ENCODE measurements around the gene ARHGEF7.

ARHGEF7 gene

DNA sequence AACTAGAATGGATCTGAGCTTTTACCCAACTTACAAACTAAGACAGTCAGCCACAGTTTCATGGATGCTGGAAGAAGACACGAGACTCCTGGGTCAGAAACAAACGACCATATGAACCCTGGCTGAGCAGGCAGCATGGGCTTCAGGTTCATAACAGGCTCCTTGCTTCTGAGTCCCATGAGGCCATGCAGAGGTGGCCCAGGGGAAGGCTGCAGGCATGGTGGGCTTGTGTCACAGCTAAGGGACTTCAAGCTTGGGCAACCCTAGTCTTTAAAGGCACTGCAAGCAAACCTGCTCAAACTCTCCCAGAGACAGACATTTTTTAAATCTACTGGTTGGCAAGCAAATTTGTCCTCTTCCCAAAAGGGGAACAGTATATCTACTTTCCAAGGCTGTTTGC, 5.1 kb upstream of the ARHGEF7 start:
- no peak overlapping the region for H2BK5ac ChIP-seq (ENCODE audit: low read depth, low read length, poor library complexity)
- H2BK12ac ChIP-seq (ENCODE audit: low read length), result no peak overlapping the region
- H3K9ac ChIP-seq (ENCODE audit: low read length), result no peak overlapping the region
- H3K27me3 ChIP-seq (ENCODE audit: insufficient read depth, low read length), result peaks cover 15% of the 10 kb centered on the region
- WGBS (ENCODE audit: extremely low coverage, insufficient coverage, insufficient read length), result no CpG with 5 or more reads among the region's 2 CpGs
- H3K36me3 ChIP-seq (ENCODE audit: control insufficient read depth in 1 of 2, insufficient read depth in 2 of 2, low read length in 2 of 2), result no peaks in the 10 kb centered on the region
- H3K79me1 ChIP-seq (ENCODE audit: low read length), result peaks cover 2% of the 10 kb centered on the region
- no peak overlapping the region for H3K4me3 ChIP-seq (ENCODE audit: low read depth, low read length)
- no peak overlapping the region for H2AFZ ChIP-seq (ENCODE audit: insufficient read depth, low read length, poor library complexity)
- H3K14ac ChIP-seq (ENCODE audit: low read length), result no peak overlapping the region
- H4K8ac ChIP-seq (ENCODE audit: low read depth, low read length), result no peak overlapping the region
- H2AK5ac ChIP-seq (ENCODE audit: low read length), result no peak overlapping the region
- DNase-seq, result no peak
- H3K9me3 ChIP-seq (ENCODE audit: insufficient read depth, low read depth, low read length), result peaks cover 6% of the 10 kb centered on the region
- no peak overlapping the region for H3K27ac ChIP-seq (ENCODE audit: low read depth, low read length)
- H3K4me2 ChIP-seq (ENCODE audit: low read length), result no peak overlapping the region
- no peaks in the 10 kb centered on the region for H3K4me1 ChIP-seq (ENCODE audit: control insufficient read depth in 1 of 2, insufficient read depth in 2 of 2, low read length in 2 of 2)
- H4K91ac ChIP-seq (ENCODE audit: low read depth, low read length), result no peak overlapping the region
- no peak overlapping the region for H3K18ac ChIP-seq (ENCODE audit: low read length)
- no peak overlapping the region for H3K23ac ChIP-seq (ENCODE audit: low read length)
- H4K12ac ChIP-seq (ENCODE audit: low read depth, low read length), result no peak overlapping the region
- no peak overlapping the region for H3K4ac ChIP-seq (ENCODE audit: low read depth, low read length)
- no peak overlapping the region for H2BK120ac ChIP-seq (ENCODE audit: insufficient read depth, low read length, poor library complexity)
- no peaks in the 10 kb centered on the region for H3K79me2 ChIP-seq (ENCODE audit: control insufficient read depth, insufficient read depth, low read length, poor library complexity)

DNA sequence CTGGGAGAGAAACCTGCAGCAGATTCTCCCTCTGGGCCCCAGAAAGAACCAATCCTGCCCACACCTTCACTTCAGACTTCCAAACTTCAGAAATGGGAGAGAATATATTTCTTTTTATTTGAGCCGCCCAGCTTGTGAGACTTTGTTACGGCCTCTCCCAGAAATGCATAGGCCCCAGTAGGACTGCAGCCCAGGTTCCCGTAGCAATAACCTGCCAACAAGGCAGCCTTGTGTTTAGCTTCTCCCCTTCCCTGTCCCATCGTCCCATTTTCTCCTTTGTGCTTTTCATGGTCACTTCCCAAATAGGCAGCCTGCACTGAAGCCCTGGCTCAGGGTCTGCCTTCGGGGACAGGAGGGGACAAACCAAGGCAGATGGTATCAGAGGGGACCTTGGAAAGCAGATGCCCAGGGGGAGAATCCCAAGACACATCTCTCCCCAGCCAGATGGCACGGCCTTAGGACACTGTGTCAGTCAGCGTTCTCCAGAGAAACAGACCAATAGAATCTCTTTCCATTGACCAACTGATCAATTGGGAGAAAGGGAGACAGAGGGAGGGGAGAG, 3.7 kb upstream of the ARHGEF7 start:
- H3K4ac ChIP-seq (ENCODE audit: low read depth, low read length), result no peak overlapping the region
- H3K18ac ChIP-seq (ENCODE audit: low read length), result no peak overlapping the region
- no peak overlapping the region for H3K9ac ChIP-seq (ENCODE audit: low read length)
- H3K14ac ChIP-seq (ENCODE audit: low read length), result no peak overlapping the region
- no peak overlapping the region for H2BK120ac ChIP-seq (ENCODE audit: insufficient read depth, low read length, poor library complexity)
- no peak overlapping the region for H2BK12ac ChIP-seq (ENCODE audit: low read length)
- no peaks in the 10 kb centered on the region for H3K36me3 ChIP-seq (ENCODE audit: control insufficient read depth in 1 of 2, insufficient read depth in 2 of 2, low read length in 2 of 2)
- no peaks in the 10 kb centered on the region for H3K79me2 ChIP-seq (ENCODE audit: control insufficient read depth, insufficient read depth, low read length, poor library complexity)
- WGBS (ENCODE audit: extremely low coverage, insufficient coverage, insufficient read length), result no CpG with 5 or more reads among the region's 7 CpGs
- no peak overlapping the region for H3K23ac ChIP-seq (ENCODE audit: low read length)
- H3K27ac ChIP-seq (ENCODE audit: low read depth, low read length), result no peak overlapping the region
- no peak overlapping the region for H4K8ac ChIP-seq (ENCODE audit: low read depth, low read length)
- no peak overlapping the region for H2AFZ ChIP-seq (ENCODE audit: insufficient read depth, low read length, poor library complexity)
- no peak overlapping the region for H4K91ac ChIP-seq (ENCODE audit: low read depth, low read length)
- H3K79me1 ChIP-seq (ENCODE audit: low read length), result peaks cover 4% of the 10 kb centered on the region
- no peak overlapping the region for H2AK5ac ChIP-seq (ENCODE audit: low read length)
- H3K27me3 ChIP-seq (ENCODE audit: insufficient read depth, low read length), result peaks cover 16% of the 10 kb centered on the region
- DNase-seq, result no peak
- H3K9me3 ChIP-seq (ENCODE audit: insufficient read depth, low read depth, low read length), result peaks cover 3% of the 10 kb centered on the region
- no peak overlapping the region for H2BK5ac ChIP-seq (ENCODE audit: low read depth, low read length, poor library complexity)
- no peak overlapping the region for H4K12ac ChIP-seq (ENCODE audit: low read depth, low read length)
- no peak overlapping the region for H3K4me2 ChIP-seq (ENCODE audit: low read length)
- H3K4me1 ChIP-seq (ENCODE audit: control insufficient read depth in 1 of 2, insufficient read depth in 2 of 2, low read length in 2 of 2), result peaks cover 0 to 4% of the 10 kb centered on the region in 2 experiments
- H3K4me3 ChIP-seq (ENCODE audit: low read depth, low read length), result no peak overlapping the region

DNA sequence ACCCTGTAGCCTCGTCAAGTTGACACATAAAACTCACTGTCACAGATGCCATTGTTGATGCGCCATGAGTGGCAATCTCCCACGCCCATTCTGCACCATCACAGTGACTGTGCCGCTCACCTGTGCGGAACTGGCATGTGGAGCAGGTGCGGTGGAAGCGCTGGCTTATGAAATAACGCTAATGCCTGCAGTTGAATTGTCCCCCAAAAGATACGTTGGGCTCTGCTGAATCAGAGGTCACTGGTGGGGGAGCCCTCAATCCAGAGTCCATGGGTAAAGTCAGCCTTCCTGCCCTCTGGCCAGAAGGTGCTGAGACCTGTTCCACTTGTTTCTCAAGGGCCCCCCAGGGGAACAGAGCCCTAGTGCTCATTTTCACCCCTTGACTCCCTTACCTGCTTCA, 2.9 kb upstream of the ARHGEF7 start:
- H3K4ac ChIP-seq (ENCODE audit: low read depth, low read length), result no peak overlapping the region
- no peak overlapping the region for H2BK12ac ChIP-seq (ENCODE audit: low read length)
- H3K14ac ChIP-seq (ENCODE audit: low read length), result no peak overlapping the region
- no peak overlapping the region for H3K4me2 ChIP-seq (ENCODE audit: low read length)
- H2AK5ac ChIP-seq (ENCODE audit: low read length), result no peak overlapping the region
- H4K8ac ChIP-seq (ENCODE audit: low read depth, low read length), result no peak overlapping the region
- H3K18ac ChIP-seq (ENCODE audit: low read length), result no peak overlapping the region
- peaks cover 16% of the 10 kb centered on the region for H3K27me3 ChIP-seq (ENCODE audit: insufficient read depth, low read length)
- no peaks in the 10 kb centered on the region for H3K36me3 ChIP-seq (ENCODE audit: control insufficient read depth in 1 of 2, insufficient read depth in 2 of 2, low read length in 2 of 2)
- H3K4me3 ChIP-seq (ENCODE audit: low read depth, low read length), result peak overlapping the region; percentile 59
- H3K79me1 ChIP-seq (ENCODE audit: low read length), result peaks cover 4% of the 10 kb centered on the region
- no peaks in the 10 kb centered on the region for H3K79me2 ChIP-seq (ENCODE audit: control insufficient read depth, insufficient read depth, low read length, poor library complexity)
- H3K9ac ChIP-seq (ENCODE audit: low read length), result no peak overlapping the region
- H3K9me3 ChIP-seq (ENCODE audit: insufficient read depth, low read depth, low read length), result peaks cover 3% of the 10 kb centered on the region
- no peak overlapping the region for H3K27ac ChIP-seq (ENCODE audit: low read depth, low read length)
- H4K12ac ChIP-seq (ENCODE audit: low read depth, low read length), result no peak overlapping the region
- WGBS (ENCODE audit: extremely low coverage, insufficient coverage, insufficient read length), result no CpG with 5 or more reads among the region's 9 CpGs
- no peak for DNase-seq
- no peak overlapping the region for H2BK5ac ChIP-seq (ENCODE audit: low read depth, low read length, poor library complexity)
- peaks cover 0 to 4% of the 10 kb centered on the region in 2 experiments for H3K4me1 ChIP-seq (ENCODE audit: control insufficient read depth in 1 of 2, insufficient read depth in 2 of 2, low read length in 2 of 2)
- no peak overlapping the region for H4K91ac ChIP-seq (ENCODE audit: low read depth, low read length)
- no peak overlapping the region for H3K23ac ChIP-seq (ENCODE audit: low read length)
- H2AFZ ChIP-seq (ENCODE audit: insufficient read depth, low read length, poor library complexity), result no peak overlapping the region
- H2BK120ac ChIP-seq (ENCODE audit: insufficient read depth, low read length, poor library complexity), result no peak overlapping the region

DNA sequence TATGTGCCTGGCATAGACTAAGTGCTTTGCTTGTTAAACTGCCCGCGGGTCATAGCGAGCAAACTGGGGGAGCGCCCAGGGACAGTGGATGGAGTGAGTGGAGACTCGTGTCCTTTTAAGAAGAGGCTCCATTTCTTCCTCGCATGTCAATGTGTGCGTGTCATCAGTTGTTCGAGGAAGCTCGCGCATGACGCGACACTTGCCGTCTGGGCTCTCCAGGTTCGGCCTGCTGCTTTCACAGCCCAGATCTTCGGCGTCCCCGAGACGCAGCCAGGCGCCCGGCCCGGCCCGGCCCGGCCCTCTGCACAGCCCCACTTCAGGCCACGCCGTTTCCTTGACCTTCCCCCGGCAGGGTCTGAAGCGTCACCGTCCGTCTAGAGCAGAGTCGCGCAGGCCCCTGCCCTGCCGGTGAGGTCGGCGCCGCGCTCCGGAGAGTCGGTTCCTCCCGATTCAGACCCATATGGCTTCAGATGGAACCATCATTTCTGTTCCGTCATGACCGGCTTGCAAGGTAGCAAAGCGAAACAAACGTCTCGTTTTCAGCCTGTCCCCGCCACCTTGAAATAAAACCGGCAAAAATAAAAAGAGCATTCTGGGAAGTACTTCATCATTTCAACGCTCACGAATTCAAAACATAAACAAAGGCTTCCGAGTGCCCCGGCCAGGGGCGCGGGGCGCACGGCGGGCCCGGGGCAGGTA, 599 bp upstream of the ARHGEF7 start:
- H2BK12ac ChIP-seq (ENCODE audit: low read length), result no peak overlapping the region
- H3K9ac ChIP-seq (ENCODE audit: low read length), result no peak overlapping the region
- peaks cover 3% of the 10 kb centered on the region for H3K9me3 ChIP-seq (ENCODE audit: insufficient read depth, low read depth, low read length)
- H3K4me2 ChIP-seq (ENCODE audit: low read length), result peak overlapping the region; percentile 84
- no peaks in the 10 kb centered on the region for H3K36me3 ChIP-seq (ENCODE audit: control insufficient read depth in 1 of 2, insufficient read depth in 2 of 2, low read length in 2 of 2)
- peak overlapping the region; percentile 12 for H4K12ac ChIP-seq (ENCODE audit: low read depth, low read length)
- H3K23ac ChIP-seq (ENCODE audit: low read length), result no peak overlapping the region
- H2AK5ac ChIP-seq (ENCODE audit: low read length), result no peak overlapping the region
- H3K79me1 ChIP-seq (ENCODE audit: low read length), result peaks cover 4% of the 10 kb centered on the region
- WGBS (ENCODE audit: extremely low coverage, insufficient coverage, insufficient read length), result no CpG with 5 or more reads among the region's 56 CpGs
- H3K27me3 ChIP-seq (ENCODE audit: insufficient read depth, low read length), result peaks cover 16% of the 10 kb centered on the region
- H3K14ac ChIP-seq (ENCODE audit: low read length), result no peak overlapping the region
- H3K4ac ChIP-seq (ENCODE audit: low read depth, low read length), result no peak overlapping the region
- H4K8ac ChIP-seq (ENCODE audit: low read depth, low read length), result no peak overlapping the region
- H2BK5ac ChIP-seq (ENCODE audit: low read depth, low read length, poor library complexity), result no peak overlapping the region
- H3K27ac ChIP-seq (ENCODE audit: low read depth, low read length), result no peak overlapping the region
- H3K79me2 ChIP-seq (ENCODE audit: control insufficient read depth, insufficient read depth, low read length, poor library complexity), result no peaks in the 10 kb centered on the region
- H3K18ac ChIP-seq (ENCODE audit: low read length), result no peak overlapping the region
- no peak overlapping the region for H2AFZ ChIP-seq (ENCODE audit: insufficient read depth, low read length, poor library complexity)
- H4K91ac ChIP-seq (ENCODE audit: low read depth, low read length), result no peak overlapping the region
- peak overlapping the region; percentile 62 for H3K4me3 ChIP-seq (ENCODE audit: low read depth, low read length)
- H3K4me1 ChIP-seq (ENCODE audit: control insufficient read depth in 1 of 2, insufficient read depth in 2 of 2, low read length in 2 of 2), result peaks cover 0 to 4% of the 10 kb centered on the region in 2 experiments
- H2BK120ac ChIP-seq (ENCODE audit: insufficient read depth, low read length, poor library complexity), result no peak overlapping the region
- DNase-seq, result peak; percentile 75 to 78

Data from trophoblast cell (in vitro differentiated cells and primary cell).